Measurements from ENCODE around the gene NDUFB10.
"Not testable (repeated sequence)": the region's sequence is repeated elsewhere in the genome, so short reads cannot be mapped to it uniquely, and the experiment has no call there.

NDUFB10 gene

GRCh38 chr16:1938316-1938715 lies 21.0 kb upstream of the NDUFB10 start:
- no peak for TF ChIP-seq CTCF (IDR thresholded peaks at IDR 0.05; ENCODE audit: low read depth, low read length)
- no peak for DNase-seq (ENCODE audit: extremely low read depth, low read depth)

DNA sequence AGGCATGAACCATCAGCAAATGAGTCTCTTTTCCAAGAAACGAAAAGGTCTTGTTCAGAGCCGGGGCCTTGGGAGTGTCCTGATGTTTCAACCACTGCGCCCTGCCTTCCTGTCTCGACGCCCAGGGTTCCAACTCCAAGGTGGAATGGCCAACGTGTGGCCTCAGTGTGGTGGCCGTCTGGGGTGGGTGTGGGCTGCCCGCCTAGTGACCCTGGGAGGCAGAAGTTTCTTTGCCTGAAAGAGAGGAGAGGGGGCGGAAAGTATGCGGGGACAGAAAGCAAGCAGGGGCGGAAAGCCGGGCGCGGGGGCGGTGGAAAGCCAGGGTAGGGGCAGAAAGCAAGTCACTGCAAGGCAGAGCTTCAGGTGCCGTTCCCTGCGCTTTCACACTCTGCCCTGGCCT lies 20.4 kb upstream of the NDUFB10 start:
- TF ChIP-seq CTCF (IDR thresholded peaks at IDR 0.05; ENCODE audit: low read depth, low read length): no peak
- no peak for DNase-seq (ENCODE audit: extremely low read depth, low read depth)

- DNase-seq (ENCODE audit: extremely low read depth, low read depth): not testable (repeated sequence)
Observed at GRCh38 chr16:1939833-1940232, 19.5 kb upstream of the NDUFB10 start.

- DNase-seq (ENCODE audit: extremely low read depth, low read depth): no peak
Observed at GRCh38 chr16:1940273-1941161, 18.8 kb upstream of the NDUFB10 start.

DNA sequence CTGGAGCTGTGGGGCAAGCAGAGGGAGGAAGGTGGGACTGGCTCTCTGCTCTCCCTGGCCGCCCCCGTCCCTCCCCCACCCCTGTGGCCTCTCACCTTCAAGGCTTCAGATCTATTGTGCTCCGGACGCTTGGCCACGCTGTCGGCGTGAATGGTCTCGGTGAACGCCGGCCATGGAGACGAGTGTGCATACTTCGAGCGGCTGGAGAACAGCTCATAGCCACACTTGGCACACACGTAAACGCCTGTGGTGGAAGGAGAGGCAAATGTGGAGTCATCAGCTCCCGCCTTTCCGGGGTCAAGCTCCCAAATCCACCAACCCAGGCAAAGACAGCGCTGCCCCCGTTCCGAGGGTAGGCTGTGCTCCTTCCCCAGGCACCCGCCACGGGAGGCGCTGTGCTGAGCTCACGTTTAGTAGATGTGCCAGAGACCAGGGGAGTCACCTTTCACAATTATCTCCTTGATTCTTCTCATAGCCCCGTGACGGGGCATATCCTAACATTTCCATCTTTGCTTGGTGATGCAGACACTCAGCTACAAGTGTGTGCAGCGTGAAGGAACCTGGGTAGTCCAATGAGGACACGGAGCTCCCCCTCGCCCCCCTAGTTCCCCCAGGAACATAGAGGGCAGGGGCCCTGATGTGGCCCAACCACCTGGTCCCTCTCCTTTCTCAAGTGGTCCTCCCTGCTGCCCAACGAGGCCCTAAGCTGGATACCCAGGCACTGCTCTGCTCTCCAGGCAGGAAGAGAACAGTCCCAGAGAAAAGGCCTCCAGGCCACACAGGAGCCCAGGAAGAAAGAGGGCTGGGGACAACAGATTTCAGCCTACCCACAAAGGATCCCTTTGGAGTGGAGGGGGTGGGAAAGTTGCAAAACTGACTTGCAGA lies 17.9 kb upstream of the NDUFB10 start:
- DNase-seq (ENCODE audit: extremely low read depth, low read depth): no peak
- TF ChIP-seq CTCF (IDR thresholded peaks at IDR 0.05; ENCODE audit: low read depth, low read length): no peak

More at GRCh38 chr16:1940273-1941161, 18.8 kb upstream of the NDUFB10 start:
- no peak for TF ChIP-seq CTCF (IDR thresholded peaks at IDR 0.05; ENCODE audit: low read depth, low read length)

GRCh38 chr16:1942047-1942809 lies 17.1 kb upstream of the NDUFB10 start:
- no peak for TF ChIP-seq CTCF (IDR thresholded peaks at IDR 0.05; ENCODE audit: low read depth, low read length)
- DNase-seq (ENCODE audit: extremely low read depth, low read depth): no peak
